ENCODE measurements around the gene PLXNB1. TPM values are rescaled to one million over a fixed set of nuclear protein-coding genes. Genes with fewer than 3 reads are reported as not detected.
"Not testable (repeated sequence)": the region's sequence is repeated elsewhere in the genome, so short reads cannot be mapped to it uniquely, and the experiment has no call there.

PLXNB1 gene
- 24.8 TPM for polyA plus RNA-seq (2013, experiment 1 of 2; ENCODE audit: insufficient read length)
- polyA plus RNA-seq (2013, experiment 2 of 2; ENCODE audit: insufficient read length): 28.8 TPM

GRCh38 chr3:48429960-48430707, at the start of gene PLXNB1:
PLXNB1 (minus strand) TSS chr3:48430086; CDS start chr3:48424611, 5,475 bp downstream.
- peak; percentile 33 for DNase-seq

- DNase-seq: no peak
These were observed 49.0 kb upstream of the PLXNB1 start for GRCh38 chr3:48478626-48479555.

GRCh38 chr3:48477959-48478520, 48.2 kb upstream of the PLXNB1 start:
- DNase-seq: no peak

GRCh38 chr3:48476426-48477053, 46.7 kb upstream of the PLXNB1 start:
- DNase-seq: no peak

- DNase-seq: no peak
These were observed 45.3 kb upstream of the PLXNB1 start for GRCh38 chr3:48475188-48475587.

- DNase-seq: no peak
These were observed 44.7 kb upstream of the PLXNB1 start for GRCh38 chr3:48474619-48475018.

- not testable (repeated sequence) for DNase-seq
These were observed 44.1 kb upstream of the PLXNB1 start for GRCh38 chr3:48474031-48474430.

- no peak for DNase-seq
These were observed 43.7 kb upstream of the PLXNB1 start for GRCh38 chr3:48473617-48473952.

- peak; percentile 93 for DNase-seq
These were observed 43.2 kb upstream of the PLXNB1 start for GRCh38 chr3:48472923-48473616.

GRCh38 chr3:48472673-48472922, 42.7 kb upstream of the PLXNB1 start:
- no peak for DNase-seq

GRCh38 chr3:48470286-48470685, 40.4 kb upstream of the PLXNB1 start:
- no peak for DNase-seq

GRCh38 chr3:48469046-48469915, 39.4 kb upstream of the PLXNB1 start:
- no peak for DNase-seq

GRCh38 chr3:48468329-48468731, 38.4 kb upstream of the PLXNB1 start:
- DNase-seq: no peak

- DNase-seq: no peak
These were observed 37.8 kb upstream of the PLXNB1 start for GRCh38 chr3:48467473-48468267.

GRCh38 chr3:48467110-48467454, 37.2 kb upstream of the PLXNB1 start:
- no peak for DNase-seq

- no peak for DNase-seq
These were observed 36.7 kb upstream of the PLXNB1 start for GRCh38 chr3:48466386-48467109.

GRCh38 chr3:48465531-48466378, 35.9 kb upstream of the PLXNB1 start:
- DNase-seq: peak; percentile 100

- DNase-seq: no peak
These were observed 35.3 kb upstream of the PLXNB1 start for GRCh38 chr3:48465237-48465530.

GRCh38 chr3:48464713-48465221, 34.9 kb upstream of the PLXNB1 start:
- no peak for DNase-seq

Data from fibroblast of skin of back (primary cell).